HG03354 (cell line): ENCODE results near the gene NRXN3.

Experiments
- ATAC-seq: cut with Tn5 transposase; IDR thresholded peaks from one replicate; pipeline ENCODE4 v1.9.1; 2021; ENCODE audit warnings: mild to moderate bottlenecking; ENCODE audit not compliant: unreplicated experiment, poor library complexity, severe bottlenecking

NRXN3 gene

GRCh38 chr14:79483477-79484388, 1313.6 kb downstream of the NRXN3 start:
- ATAC-seq: no peak

GRCh38 chr14:79487632-79488031, 1317.5 kb downstream of the NRXN3 start:
- no peak for ATAC-seq

GRCh38 chr14:79491161-79491560, 1321.0 kb downstream of the NRXN3 start:
- no peak for ATAC-seq

GRCh38 chr14:79493081-79493645, 1323.0 kb downstream of the NRXN3 start:
- ATAC-seq: no peak

GRCh38 chr14:79496701-79497100, 1326.5 kb downstream of the NRXN3 start:
- ATAC-seq: no peak

- ATAC-seq: no peak
Observed at GRCh38 chr14:79500489-79500888, 1330.3 kb downstream of the NRXN3 start.

- no peak for ATAC-seq
Observed at GRCh38 chr14:79502136-79502750, 1332.1 kb downstream of the NRXN3 start.

GRCh38 chr14:79502751-79503148, 1332.6 kb downstream of the NRXN3 start:
- ATAC-seq: no peak

GRCh38 chr14:79510659-79511058, 1340.5 kb downstream of the NRXN3 start:
- ATAC-seq: no peak

- ATAC-seq: no peak
Observed at GRCh38 chr14:79511146-79511545, 1341.0 kb downstream of the NRXN3 start.

- ATAC-seq: no peak
Observed at GRCh38 chr14:79513446-79513845, 1343.3 kb downstream of the NRXN3 start.

GRCh38 chr14:79514700-79515099, 1344.5 kb downstream of the NRXN3 start:
- ATAC-seq: no peak

- no peak for ATAC-seq
Observed at GRCh38 chr14:79515158-79515557, 1345.0 kb downstream of the NRXN3 start.

GRCh38 chr14:79516009-79516408, 1345.8 kb downstream of the NRXN3 start:
- ATAC-seq: no peak

- no peak for ATAC-seq
Observed at GRCh38 chr14:79525416-79525815, 1355.2 kb downstream of the NRXN3 start.

- no peak for ATAC-seq
Observed at GRCh38 chr14:79528828-79529416, 1358.7 kb downstream of the NRXN3 start.

GRCh38 chr14:79530555-79530954, 1360.4 kb downstream of the NRXN3 start:
- no peak for ATAC-seq

GRCh38 chr14:79534703-79535353, 1364.7 kb downstream of the NRXN3 start:
- no peak for ATAC-seq

- no peak for ATAC-seq
Observed at GRCh38 chr14:79540394-79540793, 1370.2 kb downstream of the NRXN3 start.

- no peak for ATAC-seq
Observed at GRCh38 chr14:79542121-79542520, 1371.9 kb downstream of the NRXN3 start.
